IPS DF 4.7 (cell line): ENCODE data around the gene UHMK1.

Experiments used
- DNase-seq: peaks from one replicate; pipeline ENCODE4 v3.0.0-alpha.2; 2013; ENCODE audit warnings: low spot score; ENCODE audit errors: extremely low read depth

UHMK1 gene

GRCh38 chr1:162527314-162527713 lies 29.7 kb downstream of the UHMK1 start:
- no peak for DNase-seq

GRCh38 chr1:162530307-162530987 lies 32.8 kb downstream of the UHMK1 start:
- DNase-seq, result peak; percentile 16

- no peak for DNase-seq
Measured at GRCh38 chr1:162530988-162531319, 33.3 kb downstream of the UHMK1 start.

GRCh38 chr1:162535501-162535900 lies 37.9 kb downstream of the UHMK1 start:
- DNase-seq, result no peak

- DNase-seq, result no peak
Measured at GRCh38 chr1:162536511-162536910, 38.9 kb downstream of the UHMK1 start.

DNA sequence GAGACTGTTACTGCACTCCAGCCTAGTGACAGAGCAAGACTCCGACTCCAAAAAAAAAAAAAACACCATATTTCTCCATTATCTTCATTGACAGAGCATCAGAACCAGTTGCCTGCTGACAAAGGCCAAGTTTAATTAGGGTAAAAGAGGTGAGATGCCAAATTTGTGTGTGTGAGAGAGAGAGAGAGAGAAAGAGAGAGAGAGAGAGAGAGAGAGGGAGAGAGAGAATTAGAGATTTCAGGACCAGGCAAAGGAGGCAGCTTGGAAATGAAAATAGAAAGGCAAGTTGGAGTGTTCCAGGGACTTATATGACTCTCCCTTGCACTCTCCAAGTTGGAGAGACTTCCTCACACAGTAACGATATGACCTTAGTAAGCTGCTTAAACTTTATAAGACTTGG lies 39.6 kb downstream of the UHMK1 start:
- DNase-seq, result no peak

GRCh38 chr1:162538815-162539431 lies 41.3 kb downstream of the UHMK1 start:
- DNase-seq, result no peak

GRCh38 chr1:162541619-162542141 lies 44.1 kb downstream of the UHMK1 start:
- no peak for DNase-seq

GRCh38 chr1:162543228-162543627 lies 45.6 kb downstream of the UHMK1 start:
- no peak for DNase-seq

DNA sequence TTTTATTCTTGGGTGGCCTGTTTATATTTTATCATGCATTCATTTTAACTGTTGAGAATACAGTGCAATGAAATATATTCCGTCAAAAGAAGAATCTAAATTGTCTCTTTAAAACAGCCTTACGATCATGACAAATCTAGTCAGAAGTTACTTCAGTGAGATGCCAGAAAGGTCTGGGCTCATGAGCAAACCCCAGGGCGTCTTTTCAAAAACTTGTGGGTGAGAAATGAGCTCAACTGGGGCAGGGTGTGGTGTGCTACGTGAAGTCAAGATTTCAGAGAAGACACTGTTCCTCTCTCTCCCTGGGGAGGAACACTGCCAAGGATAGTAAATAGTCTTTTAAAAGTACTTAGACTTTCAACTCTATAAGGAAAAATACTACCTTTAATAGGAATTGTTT lies 50.6 kb downstream of the UHMK1 start:
- DNase-seq, result no peak

- no peak for DNase-seq
Measured at GRCh38 chr1:162549001-162549400, 51.4 kb downstream of the UHMK1 start.

- DNase-seq, result no peak
Measured at GRCh38 chr1:162550925-162551324, 53.3 kb downstream of the UHMK1 start.

GRCh38 chr1:162551969-162552683 lies 54.5 kb downstream of the UHMK1 start:
- no peak for DNase-seq

GRCh38 chr1:162552684-162553252 lies 55.1 kb downstream of the UHMK1 start:
- DNase-seq, result no peak

DNA sequence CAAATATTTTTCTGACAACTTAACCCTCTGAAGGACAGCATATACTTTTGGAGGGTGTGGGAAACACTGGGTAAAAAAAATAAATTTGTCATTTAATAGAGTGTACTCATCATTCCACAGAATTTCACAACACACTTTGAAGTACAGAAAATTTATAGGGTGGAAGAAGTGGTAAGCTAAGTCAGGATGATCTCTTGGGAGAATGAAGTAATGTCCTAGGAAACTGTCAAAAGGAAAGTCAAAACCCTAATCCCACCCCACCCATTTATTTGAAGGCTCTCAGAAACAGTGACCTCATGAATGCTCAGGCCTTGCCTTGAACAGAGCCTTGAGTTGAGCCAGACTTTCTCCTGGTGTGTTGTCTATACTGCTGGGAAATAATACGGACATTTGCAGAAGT lies 56.6 kb downstream of the UHMK1 start:
- DNase-seq, result no peak

GRCh38 chr1:162557536-162557935 lies 59.9 kb downstream of the UHMK1 start:
- DNase-seq, result no peak

DNA sequence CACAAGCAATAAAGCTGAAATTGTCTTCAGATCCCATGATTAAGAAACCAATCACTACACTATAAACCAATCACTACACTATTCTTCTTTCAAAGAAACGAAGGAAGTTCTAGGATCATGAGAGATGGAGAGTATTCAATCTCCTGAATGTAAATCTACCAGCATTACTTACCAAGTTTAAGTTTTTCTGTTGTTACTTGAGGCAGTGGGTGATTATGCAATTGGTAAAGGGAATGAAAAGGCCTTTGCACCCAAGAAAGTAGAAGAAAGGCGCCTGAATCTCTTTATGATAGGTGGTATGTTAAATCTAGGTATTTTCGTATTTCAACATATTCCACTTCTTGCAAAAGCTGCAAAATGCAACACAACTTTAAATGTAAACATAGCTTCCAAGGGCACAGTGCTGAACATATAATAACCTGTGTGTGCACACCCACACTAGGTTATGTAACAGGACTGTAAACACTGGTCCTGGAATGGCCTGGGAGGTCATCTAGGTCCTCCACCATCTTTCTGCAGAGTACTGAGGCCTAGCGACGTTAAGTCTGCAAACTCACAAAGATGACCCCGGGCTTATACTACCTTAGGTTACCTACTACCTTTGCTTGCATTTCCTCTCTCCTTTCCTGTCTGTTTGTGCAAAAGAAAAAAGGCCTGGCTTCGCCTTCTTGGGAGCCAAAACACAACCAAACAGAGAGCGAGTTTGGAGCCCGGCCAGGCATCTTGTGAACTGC lies 62.9 kb downstream of the UHMK1 start:
- no peak for DNase-seq

DNA sequence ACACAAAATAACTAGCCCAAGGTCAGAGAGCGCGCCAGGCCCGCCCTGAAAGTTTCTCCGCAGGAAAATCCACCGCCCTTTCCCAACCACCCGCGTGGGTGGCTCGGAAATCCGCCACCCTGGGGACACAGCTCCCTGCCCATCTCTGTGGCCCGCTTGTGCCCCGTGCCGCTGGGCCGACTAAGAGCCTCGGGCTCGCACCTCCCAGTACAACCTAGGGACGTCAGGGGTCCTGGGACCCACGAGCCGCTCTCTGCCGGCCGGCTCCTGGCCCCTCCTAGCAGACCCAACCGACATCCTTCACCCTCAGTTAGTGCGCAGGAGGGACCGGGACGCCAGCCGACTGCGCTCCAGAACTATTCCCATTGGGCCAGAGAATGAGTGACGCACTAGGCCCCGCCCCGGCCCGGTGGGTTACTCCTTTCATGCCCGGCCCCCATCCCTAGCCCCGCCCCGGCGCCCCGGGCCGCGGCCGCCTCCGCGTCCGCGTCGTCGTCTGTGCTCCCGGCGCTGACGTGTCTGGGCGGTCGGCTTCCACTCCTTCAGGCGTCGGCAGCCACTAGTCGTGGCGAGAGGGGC lies 63.5 kb downstream of the UHMK1 start:
- DNase-seq, result peak; percentile 78

DNA sequence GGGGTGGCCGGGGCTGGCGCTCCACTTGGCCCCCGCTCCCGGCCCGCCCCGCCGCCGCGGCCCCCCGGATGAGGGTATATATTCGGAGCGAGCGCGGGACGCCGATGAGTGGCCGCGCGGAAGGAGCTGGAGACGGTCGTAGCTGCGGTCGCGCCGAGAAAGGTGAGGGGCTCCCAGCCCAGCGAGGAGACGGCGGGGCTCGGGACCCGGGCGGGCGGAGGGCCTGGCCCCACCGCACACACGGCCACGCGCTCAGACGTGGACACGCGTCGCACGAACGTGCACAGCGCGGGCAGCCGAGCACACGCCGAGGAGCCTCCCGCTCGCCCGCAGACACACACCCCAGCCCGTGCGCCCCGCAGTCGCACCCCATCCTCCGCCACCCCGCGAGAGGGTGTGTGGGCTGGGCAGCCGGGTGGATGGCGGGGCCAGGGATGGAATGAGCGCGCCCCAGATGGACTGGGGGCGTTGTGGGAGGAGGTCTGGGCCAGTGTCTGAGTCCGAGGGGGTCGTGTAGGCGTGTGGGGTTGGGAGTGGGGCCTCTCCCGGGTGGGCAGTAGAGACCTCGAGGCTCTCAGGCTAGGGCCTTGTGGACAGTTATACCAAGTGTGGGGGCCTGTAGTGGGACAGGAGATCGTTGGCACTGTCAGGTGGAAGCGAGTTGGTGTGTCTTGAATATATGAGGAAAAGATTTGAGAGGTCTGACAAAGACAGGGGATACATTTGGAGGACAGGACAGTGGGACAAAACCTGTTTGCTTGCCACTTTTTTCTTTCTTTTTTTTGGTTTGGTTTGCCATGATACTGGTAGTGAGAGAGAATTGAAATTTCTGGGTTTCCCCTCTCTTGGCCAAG lies 64.2 kb downstream of the UHMK1 start, which contains the start of gene UAP1:
UAP1 (plus strand) TSS at position 107 of the 854 bp plus-strand sequence. CDS start 4,347 bp downstream, outside the sequence.
- DNase-seq, result no peak

- DNase-seq, result no peak
Measured at GRCh38 chr1:162562470-162562828, 64.8 kb downstream of the UHMK1 start.
